ENCODE results near the gene CPAMD8. TPM values are rescaled to one million over a fixed set of nuclear protein-coding genes. Genes with fewer than 3 reads are reported as not detected.
"Not testable (repeated sequence)": the region's sequence is repeated elsewhere in the genome, so short reads cannot be mapped to it uniquely, and the experiment has no call there.

The CPAMD8 gene
- total and polyA plus RNA-seq, 9 of the 15 experiments (the other 6 are each of a cell fraction or from before 2014, with no cell fraction given), result 0.20 to 2.1 (median 1.3) TPM

DNA sequence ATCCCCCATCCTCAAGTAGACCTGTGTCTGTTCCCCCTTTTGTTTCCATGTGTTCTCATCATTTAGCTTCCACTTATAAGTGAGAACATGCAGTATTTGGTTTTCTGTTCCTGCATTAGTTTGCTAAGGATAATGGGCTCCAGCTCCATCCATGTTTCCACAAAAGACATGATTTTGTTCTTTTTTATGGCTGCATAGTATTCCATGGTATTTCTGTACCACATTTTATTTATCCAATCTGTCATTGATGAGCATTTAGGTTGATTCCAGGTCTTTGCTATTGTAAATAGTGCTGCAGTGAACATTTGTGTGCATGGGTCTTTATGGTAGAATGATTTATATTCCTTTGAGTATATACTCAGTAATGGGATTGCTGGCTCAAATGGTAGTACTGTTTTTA lies 68.3 kb downstream of the CPAMD8 start:
- H4K20me1 ChIP-seq (replicated peaks; ENCODE audit: control insufficient read depth, insufficient read depth, low read length); DNase-seq (ENCODE audit: extremely low read depth in 1 of 4, low spot score in 3 of 4); CTCF ChIA-PET (ENCODE audit: low intra/inter-chr PET ratio); BruUV-seq (replicated peaks); H2AFZ ChIP-seq (ENCODE audit: low read depth, low read length); H3K27ac ChIP-seq (ENCODE audit: extremely low read depth, low read depth, low read length); H3K4me1 ChIP-seq (replicated peaks in 1 of 2; ENCODE audit: control insufficient read depth in 2 of 2, insufficient read depth in 2 of 2, low read length in 2 of 2); H3K4me2 ChIP-seq (ENCODE audit: insufficient read depth, low read length); in situ Hi-C loops (cut with MboI); H3K9me1 ChIP-seq (ENCODE audit: control insufficient read depth, insufficient read depth, low read length); H3K9ac ChIP-seq (ENCODE audit: insufficient read depth in 1 of 2, low read depth in 2 of 2, low read length in 2 of 2); intact Hi-C loops (cut with micrococcal nuclease); H3K79me2 ChIP-seq (ENCODE audit: control insufficient read depth, insufficient read depth, low read length); ATAC-seq; H3K9me3 ChIP-seq (replicated peaks; ENCODE audit: control insufficient read depth, insufficient read depth, low read depth, low read length); H3K4me3 ChIP-seq; FAIRE-seq; H3K36me3 ChIP-seq (ENCODE audit: control insufficient read depth, insufficient read depth, low read length): not testable (repeated sequence)
- POLR2A ChIA-PET, result interaction anchor here (0.6 to 0.7 kb wide), 2 partner anchors 124 to 1271 kb away, joined by 3 to 4 read pairs; no protein-coding TSS in a partner anchor
- H3K27me3 ChIP-seq (ENCODE audit: control insufficient read depth in 2 of 2, insufficient read depth in 2 of 2, low read length in 2 of 2), result peaks cover 5 to 29% of the 10 kb centered on the region in 2 experiments; a peak in 3 of 5 replicates
- TF ChIP-seq ZNF146 (CRISPR knock-in tag; IDR thresholded peaks at IDR 0.05; ENCODE audit: unreplicated experiment) (peak; percentile 81), RBM25 (IDR thresholded peaks at IDR 0.05; ENCODE audit: low read depth, low read length, severe bottlenecking) (peak; percentile 14)

DNA sequence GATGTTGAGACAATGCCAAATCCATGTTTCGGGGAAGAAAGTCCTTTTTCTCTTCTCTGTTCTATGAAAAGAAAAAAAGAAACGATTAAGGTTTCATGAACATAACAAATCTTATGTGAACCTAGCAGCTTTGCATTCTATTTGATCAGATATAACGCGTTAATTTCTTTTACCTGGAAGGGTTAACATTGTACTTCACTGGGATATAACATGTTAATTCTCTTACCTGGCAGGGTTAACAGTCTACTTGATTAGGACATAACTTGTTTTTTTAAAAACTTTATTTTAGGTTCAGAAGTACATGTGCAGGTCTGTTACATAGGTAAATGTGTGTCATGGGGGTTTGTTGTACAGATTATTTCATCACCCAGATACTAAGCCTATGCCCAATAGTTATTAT lies 68.8 kb downstream of the CPAMD8 start:
- H3K79me2 ChIP-seq (ENCODE audit: control insufficient read depth, insufficient read depth, low read length), result no peaks in the 10 kb centered on the region
- no peak overlapping the region for H3K4me3 ChIP-seq
- DNase-seq (ENCODE audit: extremely low read depth in 1 of 4, low spot score in 3 of 4) (no peak), ATAC-seq (no peak), FAIRE-seq (no peak)
- no TSS peak for BruUV-seq (replicated peaks)
- peaks cover 5 to 29% of the 10 kb centered on the region in 2 experiments; a peak in 3 of 5 replicates for H3K27me3 ChIP-seq (ENCODE audit: control insufficient read depth in 2 of 2, insufficient read depth in 2 of 2, low read length in 2 of 2)
- no peak overlapping the region for H3K27ac ChIP-seq (ENCODE audit: extremely low read depth, low read depth, low read length)
- ChIA-PET CTCF (ENCODE audit: low intra/inter-chr PET ratio) (no interaction called here), POLR2A (interaction anchor here (0.6 to 0.7 kb wide), 2 partner anchors 124 to 1270 kb away, joined by 3 to 4 read pairs; no protein-coding TSS in a partner anchor)
- no peak overlapping the region for H2AFZ ChIP-seq (ENCODE audit: low read depth, low read length)
- WGBS (ENCODE audit: insufficient coverage, low coverage, missing lambda C conversion rate), result 2% methylated on average over 4 of the region's 4 CpGs
- no peaks in the 10 kb centered on the region for H3K9me3 ChIP-seq (replicated peaks; ENCODE audit: control insufficient read depth, insufficient read depth, low read depth, low read length)
- no peaks in the 10 kb centered on the region for H3K9me1 ChIP-seq (ENCODE audit: control insufficient read depth, insufficient read depth, low read length)
- H4K20me1 ChIP-seq (replicated peaks; ENCODE audit: control insufficient read depth, insufficient read depth, low read length), result no peaks in the 10 kb centered on the region
- TF ChIP-seq, protein P1, sequence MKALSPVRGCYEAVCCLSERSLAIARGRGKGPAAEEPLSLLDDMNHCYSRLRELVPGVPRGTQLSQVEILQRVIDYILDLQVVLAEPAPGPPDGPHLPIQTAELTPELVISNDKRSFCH (CRISPR knock-in tag; IDR thresholded peaks at IDR 0.05), result no peak
- TF ChIP-seq, protein P1 (tag; IDR thresholded peaks at IDR 0.05), result no peak
- TF ChIP-seq HMGN3 (IDR thresholded peaks at IDR 0.05; ENCODE audit: borderline replicate concordance, extremely low read depth, insufficient read length, low read depth, low read length) (no peak), ZNF140 (CRISPR knock-in tag; IDR thresholded peaks at IDR 0.05) (no peak), SMARCB1 (IDR thresholded peaks at IDR 0.05; ENCODE audit: insufficient read length, low read depth) (no peak), FOS (IDR thresholded peaks at IDR 0.05; ENCODE audit: extremely low read depth, insufficient read length) (no peak), CSDE1 (IDR thresholded peaks at IDR 0.05) (no peak), NFXL1 (CRISPR knock-in tag; IDR thresholded peaks at IDR 0.05) (no peak), KDM5B (IDR thresholded peaks at IDR 0.05; ENCODE audit: insufficient replicate concordance, low read depth, low read length) (no peak), EP300 (IDR thresholded peaks at IDR 0.05; ENCODE audit: low read length) (no peak), HNRNPUL1 (IDR thresholded peaks at IDR 0.05; ENCODE audit: low read length) (no peak), TBL1XR1 (IDR thresholded peaks at IDR 0.05; ENCODE audit: low read length in 2 of 2) (no peak)
- intact Hi-C loops (cut with micrococcal nuclease) (no loop called here), in situ Hi-C loops (cut with MboI) (no loop called here)
- no peak overlapping the region for H3K4me2 ChIP-seq (ENCODE audit: insufficient read depth, low read length)
- H3K36me3 ChIP-seq (ENCODE audit: control insufficient read depth, insufficient read depth, low read length), result no peaks in the 10 kb centered on the region
- no peaks in the 10 kb centered on the region; a peak in 1 of 5 replicates for H3K4me1 ChIP-seq (replicated peaks in 1 of 2; ENCODE audit: control insufficient read depth in 2 of 2, insufficient read depth in 2 of 2, low read length in 2 of 2)
- no peak overlapping the region for H3K9ac ChIP-seq (ENCODE audit: insufficient read depth in 1 of 2, low read depth in 2 of 2, low read length in 2 of 2)
